ENCODE results near the gene ALKBH5. TPM values are rescaled to one million over a fixed set of nuclear protein-coding genes. Genes with fewer than 3 reads are reported as not detected.
"Not testable (repeated sequence)": the region's sequence is repeated elsewhere in the genome, so short reads cannot be mapped to it uniquely, and the experiment has no call there.

Gene ALKBH5
- total RNA-seq, 2 experiments from 2014 or later, result 111 to 126 TPM

DNA sequence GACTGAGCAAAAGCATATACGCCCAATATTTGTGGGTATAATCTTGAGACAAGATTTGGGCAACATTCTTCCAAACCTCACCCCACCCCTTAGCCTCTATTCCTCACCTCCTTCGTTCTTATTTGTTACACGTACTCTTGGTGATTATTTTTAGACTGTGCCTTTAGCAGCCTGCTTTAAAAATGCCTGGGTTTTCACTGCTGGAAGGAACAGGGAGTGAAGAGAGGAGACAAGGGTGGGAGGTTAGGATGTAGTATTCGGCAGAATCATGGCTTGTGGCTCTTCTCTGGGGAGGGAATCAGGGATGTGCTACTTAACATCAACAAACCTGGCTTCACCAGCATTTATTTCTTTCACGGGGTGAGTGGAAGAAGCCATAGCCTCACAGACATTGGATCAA lies 11.6 kb downstream of the ALKBH5 start:
- ATAC-seq, result no peak
- peaks cover 38% of the 10 kb centered on the region for H3K36me3 Mint-ChIP-seq
- H3K4me3 Mint-ChIP-seq, result no peak overlapping the region
- CTCF ChIA-PET, result no interaction called here
- no peaks in the 10 kb centered on the region for H3K27me3 Mint-ChIP-seq
- H3K9me3 Mint-ChIP-seq (ENCODE audit: low read depth), result no peaks in the 10 kb centered on the region
- DNase-seq, result no peak
- H3K27ac Mint-ChIP-seq, result no peak overlapping the region
- H3K4me1 Mint-ChIP-seq, result peaks cover 35% of the 10 kb centered on the region

DNA sequence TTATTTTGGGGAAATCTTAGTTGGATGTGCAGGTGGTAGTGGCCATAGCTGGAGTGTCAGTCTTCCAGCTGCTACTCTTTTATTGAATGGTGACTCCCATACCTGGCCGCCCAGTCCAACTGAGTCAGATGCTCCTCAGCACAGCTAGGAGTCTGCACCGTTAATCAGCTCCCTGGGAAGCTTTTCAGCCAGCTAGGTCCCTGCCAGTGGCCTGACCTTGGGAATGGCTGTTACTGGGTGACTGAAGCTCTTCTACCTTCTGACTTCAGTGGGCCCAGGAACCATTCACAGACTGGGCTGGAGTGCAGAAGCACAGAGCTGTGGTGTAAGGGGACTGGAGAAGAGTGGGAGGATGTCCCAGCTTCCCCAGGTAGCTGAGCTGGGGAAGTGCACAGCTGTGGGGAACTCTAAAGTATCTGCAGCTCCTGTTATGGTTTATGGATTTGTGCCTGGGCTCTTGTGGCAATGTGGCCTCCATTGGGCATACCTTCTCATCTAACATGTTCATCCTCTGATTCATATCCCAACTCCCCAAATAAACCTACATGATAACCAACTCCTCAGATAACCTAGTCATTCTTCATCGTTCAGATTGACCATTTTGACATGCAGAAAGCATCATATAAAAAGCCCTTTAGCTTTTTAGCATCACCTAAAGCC lies 14.0 kb downstream of the ALKBH5 start:
- no peak overlapping the region for H3K27ac Mint-ChIP-seq
- peaks cover 36% of the 10 kb centered on the region for H3K36me3 Mint-ChIP-seq
- CTCF ChIA-PET, result interaction anchor here (0.7 to 2.6 kb wide), 2 partner anchors 14 to 21 kb away, joined by 3 to 8 read pairs; partner anchors contain the start of gene ALKBH5

DNA sequence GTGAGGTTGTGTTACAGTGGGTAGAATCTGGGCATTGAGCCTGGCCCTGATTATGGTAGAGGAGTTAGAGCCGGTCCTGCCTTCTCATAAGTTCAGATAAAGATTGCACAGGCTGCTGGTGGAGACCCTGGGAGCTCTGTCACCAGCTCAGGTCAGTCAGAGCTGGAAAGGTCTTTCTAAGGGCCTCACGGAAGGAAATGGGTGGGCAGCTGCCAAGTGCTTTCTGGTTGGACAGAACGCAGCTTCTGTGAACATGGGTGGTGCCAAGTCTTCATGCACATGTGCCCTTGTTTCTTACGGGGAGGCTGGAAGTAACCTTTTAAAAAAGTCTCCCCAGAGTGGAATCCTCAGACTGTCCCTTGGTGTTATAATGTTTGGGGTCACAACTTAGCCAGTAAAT lies 14.9 kb downstream of the ALKBH5 start:
- ATAC-seq (no peak), DNase-seq (no peak)
- no peaks in the 10 kb centered on the region for H3K27me3 Mint-ChIP-seq
- CTCF ChIA-PET, result interaction anchor here (1.0 to 2.6 kb wide), 2 partner anchors 15 to 19 kb away, joined by 3 to 8 read pairs; partner anchors contain the start of gene ALKBH5
- H3K9me3 Mint-ChIP-seq (ENCODE audit: low read depth), result no peaks in the 10 kb centered on the region
- no peak overlapping the region for H3K4me3 Mint-ChIP-seq
- peaks cover 35% of the 10 kb centered on the region for H3K36me3 Mint-ChIP-seq
- H3K4me1 Mint-ChIP-seq, result peaks cover 23% of the 10 kb centered on the region
- H3K27ac Mint-ChIP-seq, result no peak overlapping the region

More for the DNA sequence above, 14.0 kb downstream of the ALKBH5 start:
- ATAC-seq (no peak), DNase-seq (no peak)
- H3K27me3 Mint-ChIP-seq, result no peaks in the 10 kb centered on the region
- H3K4me3 Mint-ChIP-seq, result no peak overlapping the region
- H3K4me1 Mint-ChIP-seq, result peaks cover 24% of the 10 kb centered on the region
- no peaks in the 10 kb centered on the region for H3K9me3 Mint-ChIP-seq (ENCODE audit: low read depth)

DNA sequence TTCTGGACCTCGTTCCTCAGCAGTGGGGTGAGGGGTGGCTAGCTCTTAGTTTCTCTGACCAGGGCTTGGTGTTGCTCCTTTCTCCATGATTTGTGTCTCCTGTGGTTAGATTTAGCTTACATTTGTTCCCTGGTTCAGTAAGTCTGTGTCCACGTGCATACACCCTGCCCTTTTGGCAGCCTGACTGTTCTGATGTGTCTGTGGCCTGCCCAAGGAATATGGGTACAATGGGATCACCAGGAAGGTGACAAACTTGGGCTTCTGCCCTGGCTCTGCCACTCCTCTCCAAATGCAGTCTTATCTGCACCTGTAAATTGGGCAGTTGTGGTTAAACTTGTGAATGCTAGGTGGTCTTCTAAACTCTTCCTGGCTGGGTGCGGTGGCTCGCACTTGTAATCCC lies 17.5 kb downstream of the ALKBH5 start:
- no peak overlapping the region for H3K4me3 Mint-ChIP-seq
- no peaks in the 10 kb centered on the region for H3K9me3 Mint-ChIP-seq (ENCODE audit: low read depth)
- peaks cover 21% of the 10 kb centered on the region for H3K36me3 Mint-ChIP-seq
- H3K4me1 Mint-ChIP-seq, result peaks cover 21% of the 10 kb centered on the region
- CTCF ChIA-PET, result interaction anchor here (1.1 kb wide), 1 partner anchor 9 kb away, joined by 3 read pairs; no protein-coding TSS in a partner anchor
- no peaks in the 10 kb centered on the region for H3K27me3 Mint-ChIP-seq
- no peak for DNase-seq
- no peak for ATAC-seq
- H3K27ac Mint-ChIP-seq, result no peak overlapping the region

DNA sequence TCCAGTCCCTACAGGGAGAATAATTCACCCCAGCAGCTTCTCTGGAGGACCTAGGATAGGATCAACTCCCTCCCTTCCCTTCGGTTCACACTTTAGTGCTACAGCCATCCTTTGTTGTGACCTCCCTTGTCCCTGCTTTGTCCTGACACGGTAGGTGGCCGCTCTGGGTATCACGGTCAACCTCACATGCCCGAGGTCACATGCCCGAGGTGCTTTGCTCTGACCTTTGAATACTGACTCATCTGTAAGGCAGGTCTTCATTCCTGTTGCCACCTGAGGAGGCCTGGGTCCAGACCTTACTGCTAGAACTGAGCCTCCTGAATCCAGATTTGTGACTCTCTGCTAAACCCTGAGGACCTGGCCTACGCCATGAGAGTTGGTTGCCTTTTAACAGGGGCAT lies 19.7 kb downstream of the ALKBH5 start:
- Mint-ChIP-seq H3K27me3 (no peaks in the 10 kb centered on the region), H3K9me3 (ENCODE audit: low read depth) (no peaks in the 10 kb centered on the region), H3K4me1 (peaks cover 15% of the 10 kb centered on the region), H3K27ac (peak overlapping the region; percentile 25), H3K36me3 (peaks cover 20% of the 10 kb centered on the region), H3K4me3 (no peak overlapping the region)
- DNase-seq (no peak), ATAC-seq (no peak)
- CTCF ChIA-PET, result interaction anchor here (0.9 to 1.7 kb wide), 3 partner anchors 10 to 63 kb away, joined by 3 to 5 read pairs (median 3); no protein-coding TSS in a partner anchor

DNA sequence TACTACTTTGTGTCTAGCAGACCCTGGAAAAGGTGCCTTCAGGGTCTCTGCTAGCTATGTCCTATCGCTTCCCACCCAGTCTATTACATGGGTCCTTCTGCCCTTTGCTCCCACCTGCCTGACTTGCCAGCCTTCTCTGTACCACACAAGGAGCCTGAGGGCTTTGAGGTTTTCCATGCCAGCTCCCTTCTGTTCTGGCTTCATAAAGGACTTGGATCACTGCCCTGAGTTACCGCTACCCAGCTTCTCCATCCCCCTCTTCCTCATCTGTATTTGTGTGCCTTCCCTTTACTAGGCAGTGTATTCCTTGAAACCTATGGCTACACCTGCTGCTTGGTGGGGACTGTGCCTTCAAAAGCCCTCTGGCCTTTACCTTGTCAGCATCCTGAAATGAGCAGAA lies 22.2 kb downstream of the ALKBH5 start:
- DNase-seq (no peak), ATAC-seq (no peak)
- H3K27ac Mint-ChIP-seq, result no peak overlapping the region
- no peaks in the 10 kb centered on the region for H3K9me3 Mint-ChIP-seq (ENCODE audit: low read depth)
- H3K36me3 Mint-ChIP-seq, result peaks cover 23% of the 10 kb centered on the region
- CTCF ChIA-PET, result no interaction called here
- peaks cover under 1% of the 10 kb centered on the region for H3K4me1 Mint-ChIP-seq
- no peaks in the 10 kb centered on the region for H3K27me3 Mint-ChIP-seq
- no peak overlapping the region for H3K4me3 Mint-ChIP-seq

DNA sequence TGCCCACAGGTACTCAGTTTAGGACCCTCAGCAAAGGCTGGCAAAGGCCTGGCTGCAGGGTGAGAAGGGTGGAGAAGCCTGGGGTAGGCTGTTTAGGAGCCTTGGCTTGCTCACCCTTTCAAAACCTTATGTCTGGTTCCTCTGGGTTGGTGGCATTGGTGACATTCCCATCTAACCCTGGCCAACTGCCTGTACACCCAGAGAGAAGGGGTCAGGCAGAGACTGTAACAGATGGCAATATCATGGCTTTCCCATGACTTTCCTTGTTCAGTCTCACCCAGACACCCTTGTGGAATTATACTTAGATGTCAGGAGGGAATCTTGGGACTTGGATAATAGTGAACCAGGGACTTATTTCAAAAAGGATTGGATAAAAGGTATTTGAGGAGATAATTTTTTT lies 23.3 kb downstream of the ALKBH5 start:
- Mint-ChIP-seq H3K9me3 (ENCODE audit: low read depth) (no peaks in the 10 kb centered on the region), H3K4me1 (no peaks in the 10 kb centered on the region), H3K4me3 (no peak overlapping the region), H3K27me3 (no peaks in the 10 kb centered on the region), H3K36me3 (peaks cover 22% of the 10 kb centered on the region), H3K27ac (no peak overlapping the region)
- CTCF ChIA-PET, result no interaction called here
- ATAC-seq (no peak), DNase-seq (no peak)

DNA sequence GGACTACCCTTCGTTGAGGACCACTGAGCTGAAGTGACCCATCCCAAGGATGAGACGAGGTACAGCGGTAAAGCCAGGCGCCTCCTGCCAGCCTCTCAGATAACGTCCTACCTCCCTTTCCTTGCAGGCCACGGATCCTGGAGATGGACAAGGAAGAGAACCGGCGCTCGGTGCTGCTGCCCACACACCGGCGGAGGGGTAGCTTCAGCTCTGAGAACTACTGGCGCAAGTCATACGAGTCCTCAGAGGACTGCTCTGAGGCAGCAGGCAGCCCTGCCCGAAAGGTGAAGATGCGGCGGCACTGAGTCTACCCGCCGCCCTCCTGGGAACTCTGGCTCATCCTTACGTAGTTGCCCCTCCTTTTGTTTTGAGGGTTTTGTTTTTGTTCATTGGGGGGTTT lies 24.5 kb downstream of the ALKBH5 start:
- Mint-ChIP-seq H3K27ac (no peak overlapping the region), H3K4me1 (no peaks in the 10 kb centered on the region), H3K36me3 (peaks cover 22% of the 10 kb centered on the region), H3K4me3 (no peak overlapping the region), H3K9me3 (ENCODE audit: low read depth) (no peaks in the 10 kb centered on the region), H3K27me3 (no peaks in the 10 kb centered on the region)
- CTCF ChIA-PET, result no interaction called here
- no peak for ATAC-seq
- no peak for DNase-seq

DNA sequence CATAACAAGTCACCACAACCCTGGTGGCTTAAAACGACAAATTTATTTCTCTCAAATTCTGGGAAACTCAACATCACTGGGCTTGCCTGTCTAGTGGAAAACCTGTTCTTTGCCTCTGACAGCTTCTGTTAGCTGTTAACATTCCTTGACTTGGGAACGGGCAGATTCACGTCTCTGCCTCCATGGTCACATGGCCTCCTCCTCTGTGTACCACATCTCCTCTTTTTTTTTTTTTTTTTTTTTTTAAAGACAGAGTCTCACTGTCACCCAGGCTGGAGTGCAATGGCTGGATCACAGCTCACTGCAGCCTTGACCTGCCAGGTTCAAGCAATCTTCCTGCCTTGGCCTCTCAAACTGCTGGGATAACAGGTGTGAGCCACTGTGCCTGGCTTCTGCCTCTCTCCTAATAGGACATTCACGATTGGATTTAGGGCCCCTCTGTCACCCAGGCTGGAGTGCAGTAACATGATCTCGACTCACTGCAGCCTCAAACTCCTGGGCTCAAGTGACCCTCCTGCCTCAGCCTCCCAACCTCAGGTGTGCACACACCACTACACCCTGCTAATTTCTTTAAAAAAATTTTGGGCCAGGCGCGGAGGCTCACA lies 30.1 kb downstream of the ALKBH5 start:
- CTCF ChIA-PET, result interaction anchor here (0.6 kb wide), 2 partner anchors 25 to 49 kb away, joined by 3 read pairs; no protein-coding TSS in a partner anchor
- ATAC-seq, result no peak

DNA sequence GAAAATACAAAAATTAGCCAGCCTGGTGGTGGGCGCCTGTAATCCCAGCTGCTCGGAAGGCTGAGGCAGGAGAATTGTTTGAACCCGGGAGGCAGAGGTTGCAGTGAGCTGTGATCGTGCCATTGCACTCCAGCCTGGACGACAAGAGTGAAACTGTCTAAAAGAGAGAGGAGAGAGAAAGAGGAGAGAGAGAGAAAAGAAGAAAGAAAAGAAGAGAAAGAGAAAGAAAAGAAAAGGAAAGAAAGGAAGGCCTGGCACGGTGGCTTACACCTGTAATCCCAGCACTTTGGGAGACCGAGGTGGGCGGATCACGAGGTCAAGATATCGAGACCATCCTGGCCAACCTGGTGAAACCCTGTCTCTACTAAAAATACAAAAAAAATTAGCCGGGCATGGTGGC lies 33.3 kb downstream of the ALKBH5 start:
- H3K27ac Mint-ChIP-seq; DNase-seq; ATAC-seq; H3K4me3 Mint-ChIP-seq; H3K9me3 Mint-ChIP-seq (ENCODE audit: low read depth); H3K4me1 Mint-ChIP-seq; H3K36me3 Mint-ChIP-seq; H3K27me3 Mint-ChIP-seq: not testable (repeated sequence)
- CTCF ChIA-PET, result interaction anchor here (0.8 to 1.6 kb wide), 9 partner anchors 24 to 232 kb away, joined by 3 to 4 read pairs (median 3); no protein-coding TSS in a partner anchor

More for the DNA sequence above, 30.1 kb downstream of the ALKBH5 start:
- Mint-ChIP-seq H3K4me3 (no peak overlapping the region), H3K27ac (no peak overlapping the region), H3K27me3 (no peaks in the 10 kb centered on the region), H3K4me1 (no peaks in the 10 kb centered on the region), H3K9me3 (ENCODE audit: low read depth) (no peaks in the 10 kb centered on the region), H3K36me3 (peaks cover 9% of the 10 kb centered on the region)
- DNase-seq, result no peak

DNA sequence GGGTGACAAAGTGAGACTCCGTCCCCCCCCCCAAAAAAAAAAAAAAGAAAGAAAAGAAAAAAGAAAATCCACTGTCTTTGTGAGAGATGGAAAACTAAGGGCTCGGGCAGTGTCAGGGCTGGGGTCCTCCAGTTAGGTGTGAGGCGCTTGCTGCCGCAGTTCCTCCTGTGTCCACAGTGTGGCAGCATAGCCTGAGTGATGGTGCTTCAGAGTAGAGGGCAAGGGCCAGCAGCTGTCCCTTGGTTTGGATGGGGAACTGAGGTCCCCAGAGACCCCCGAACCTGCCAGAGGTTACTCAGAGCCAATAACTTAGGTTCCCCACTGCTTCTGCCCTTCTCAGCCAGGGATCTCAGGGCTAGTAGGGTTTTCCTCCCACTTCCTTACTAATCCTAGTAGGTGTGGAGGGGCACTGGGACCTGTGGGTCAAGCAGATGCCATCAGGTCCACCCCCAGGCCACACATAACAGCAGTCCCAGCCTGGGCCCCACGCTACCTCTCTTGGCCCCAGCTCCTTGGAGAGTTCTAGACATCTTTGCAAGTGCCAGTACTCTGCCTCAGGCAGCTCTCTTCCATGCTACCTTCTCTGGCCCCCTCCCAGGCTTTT lies 33.9 kb downstream of the ALKBH5 start:
- Mint-ChIP-seq H3K9me3 (ENCODE audit: low read depth) (no peaks in the 10 kb centered on the region), H3K27me3 (no peaks in the 10 kb centered on the region), H3K4me1 (peaks cover 6% of the 10 kb centered on the region), H3K27ac (no peak overlapping the region), H3K4me3 (no peak overlapping the region), H3K36me3 (no peaks in the 10 kb centered on the region)
- CTCF ChIA-PET, result interaction anchor here (0.6 to 1.3 kb wide), 13 partner anchors 10 to 232 kb away, joined by 3 to 5 read pairs (median 3); no protein-coding TSS in a partner anchor
- ATAC-seq (peak; percentile 86), DNase-seq (peak; percentile 84)

DNA sequence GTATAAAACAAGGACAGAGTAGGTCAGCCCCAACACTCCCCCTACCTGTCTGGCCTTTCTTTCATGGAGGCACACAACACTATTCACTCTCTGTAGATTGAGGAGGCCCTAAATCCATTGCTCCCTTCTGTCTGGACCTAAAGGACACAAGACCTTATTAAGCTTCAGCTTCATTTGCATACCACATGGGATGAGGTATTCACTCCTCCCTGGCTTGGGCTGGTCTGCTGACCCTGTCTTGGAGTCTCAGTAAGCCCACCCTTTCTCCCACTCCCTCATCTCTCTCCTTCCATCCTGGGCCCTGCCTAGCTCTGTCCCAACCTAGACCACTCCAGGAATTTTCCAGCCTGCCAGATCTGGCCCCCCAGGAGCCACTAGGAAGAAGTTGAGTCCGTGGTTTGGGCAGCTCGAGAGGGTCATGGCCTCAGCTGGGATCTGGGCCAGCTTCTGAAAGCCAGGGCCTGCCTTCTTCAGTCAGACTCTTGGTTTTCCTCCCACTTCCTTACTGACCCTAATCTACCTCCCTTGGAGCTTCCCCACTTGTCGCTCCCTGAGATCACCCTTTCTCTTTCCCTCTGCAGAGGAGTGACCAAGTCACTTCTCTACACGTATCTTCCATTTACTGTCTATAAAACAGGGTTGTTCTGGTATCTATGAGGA lies 35.3 kb downstream of the ALKBH5 start:
- Mint-ChIP-seq H3K27me3 (no peaks in the 10 kb centered on the region), H3K4me1 (peaks cover 6% of the 10 kb centered on the region), H3K27ac (no peak overlapping the region), H3K4me3 (no peak overlapping the region), H3K9me3 (ENCODE audit: low read depth) (no peaks in the 10 kb centered on the region), H3K36me3 (no peaks in the 10 kb centered on the region)
- no peak for ATAC-seq
- CTCF ChIA-PET, result interaction anchor here (0.9 to 1.3 kb wide), 2 partner anchors 8 to 21 kb away, joined by 3 to 5 read pairs; no protein-coding TSS in a partner anchor
- no peak for DNase-seq

DNA sequence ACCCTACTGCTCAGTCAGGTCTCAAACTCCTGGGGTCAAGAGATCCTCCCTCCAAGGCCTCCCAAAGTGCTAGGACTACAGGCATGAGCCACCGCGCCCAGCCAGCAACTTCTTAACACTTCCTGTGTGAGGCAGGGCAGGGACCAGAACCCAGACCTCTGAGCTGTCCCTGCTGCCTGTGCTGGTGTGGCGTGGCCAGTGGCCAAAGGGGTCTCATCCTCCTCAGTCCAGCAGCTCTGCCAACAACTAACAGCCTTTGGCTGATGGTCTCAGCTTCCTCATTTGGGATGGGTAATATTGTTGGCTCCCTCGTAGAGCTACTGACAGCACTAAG lies 40.4 kb downstream of the ALKBH5 start:
- CTCF ChIA-PET, result interaction anchor here (1.1 to 1.2 kb wide), 2 partner anchors 8 to 84 kb away, joined by 3 to 5 read pairs; no protein-coding TSS in a partner anchor
- no peaks in the 10 kb centered on the region for H3K27me3 Mint-ChIP-seq
- H3K4me3 Mint-ChIP-seq, result no peak overlapping the region
- H3K27ac Mint-ChIP-seq, result no peak overlapping the region
- DNase-seq (no peak), ATAC-seq (no peak)
- peaks cover 2% of the 10 kb centered on the region for H3K36me3 Mint-ChIP-seq
- peaks cover 25% of the 10 kb centered on the region for H3K4me1 Mint-ChIP-seq
- H3K9me3 Mint-ChIP-seq (ENCODE audit: low read depth), result no peaks in the 10 kb centered on the region
